CD1c-positive myeloid dendritic cell (primary cell): ENCODE results near the gene TPSAB1.

ENCODE experiments used
- DNase-seq: peaks from one replicate; pipeline ENCODE4 v3.0.0-alpha.2; 2016; ENCODE audit errors: extremely low spot score

TPSAB1 gene

GRCh38 chr16:1283996-1284616 is 43.6 kb downstream of the TPSAB1 start:
- DNase-seq: no peak

DNA sequence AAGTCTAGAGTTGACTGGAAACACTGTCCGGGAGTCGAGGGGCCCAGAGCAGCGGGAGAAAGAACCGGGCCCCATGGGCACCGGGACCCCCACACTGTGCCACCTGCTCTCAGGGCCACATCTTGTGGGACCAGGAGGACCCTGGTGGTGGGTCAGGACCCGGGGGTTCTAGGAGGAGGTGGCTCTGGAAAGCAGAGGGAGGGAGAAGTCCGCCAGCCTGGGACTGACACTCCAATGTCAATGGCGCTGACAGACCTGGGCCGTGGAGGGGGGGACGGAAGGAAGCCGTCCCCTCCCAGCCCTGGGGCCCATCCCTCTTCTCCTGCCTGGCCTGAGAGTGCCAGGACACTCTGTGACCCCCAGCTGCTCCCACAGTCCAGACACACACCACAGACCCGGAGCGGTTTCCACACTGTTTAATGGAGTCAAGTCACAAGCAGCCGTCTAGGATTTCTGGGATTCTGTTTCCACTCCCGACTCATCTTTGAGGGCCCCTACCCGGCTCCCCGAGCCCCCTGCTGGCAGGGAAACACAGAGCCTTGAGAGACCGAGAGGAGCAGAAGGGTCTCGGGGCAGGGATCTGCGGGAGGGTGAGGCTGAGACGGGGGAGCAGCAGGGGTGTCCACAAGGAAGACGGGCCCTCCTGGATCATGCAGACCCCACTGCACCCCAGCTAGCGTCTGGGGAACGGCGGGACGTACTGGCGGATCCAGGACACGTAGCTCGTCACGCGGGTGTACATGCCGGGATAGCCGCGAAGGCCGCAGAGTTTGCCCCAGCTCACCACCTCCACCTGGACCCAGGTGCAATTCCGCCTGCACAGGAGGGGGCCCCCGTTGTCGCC is 45.4 kb downstream of the TPSAB1 start:
- no peak for DNase-seq

DNA sequence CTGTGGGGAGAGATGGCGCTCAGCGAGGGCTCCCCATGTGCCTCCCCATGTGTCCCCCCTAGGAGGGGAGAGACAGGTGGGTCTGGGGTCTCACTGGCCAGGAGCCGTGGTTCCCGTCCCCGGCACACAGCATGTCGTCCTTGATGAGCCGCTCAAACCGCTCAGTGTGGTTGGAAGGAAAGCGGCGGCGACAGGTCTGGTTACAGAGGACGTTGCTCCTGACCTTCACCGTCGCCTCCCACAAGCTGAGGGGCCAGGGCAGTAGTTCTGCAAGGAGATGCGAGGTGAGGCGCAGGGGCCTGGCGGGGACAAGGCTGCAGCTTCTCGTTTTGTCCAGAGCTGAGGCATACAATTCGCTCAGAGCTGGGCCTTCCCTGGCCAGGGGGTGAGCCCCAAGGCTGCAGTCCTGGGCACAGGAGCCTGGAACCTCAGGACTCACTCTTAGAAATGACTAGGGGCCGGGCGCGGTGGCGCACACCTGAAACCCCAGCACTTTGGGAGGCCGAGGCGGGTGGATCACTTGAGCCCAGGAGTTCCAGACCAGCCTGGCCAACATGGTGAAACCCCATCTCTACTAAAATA is 46.1 kb downstream of the TPSAB1 start:
- DNase-seq: no peak

DNA sequence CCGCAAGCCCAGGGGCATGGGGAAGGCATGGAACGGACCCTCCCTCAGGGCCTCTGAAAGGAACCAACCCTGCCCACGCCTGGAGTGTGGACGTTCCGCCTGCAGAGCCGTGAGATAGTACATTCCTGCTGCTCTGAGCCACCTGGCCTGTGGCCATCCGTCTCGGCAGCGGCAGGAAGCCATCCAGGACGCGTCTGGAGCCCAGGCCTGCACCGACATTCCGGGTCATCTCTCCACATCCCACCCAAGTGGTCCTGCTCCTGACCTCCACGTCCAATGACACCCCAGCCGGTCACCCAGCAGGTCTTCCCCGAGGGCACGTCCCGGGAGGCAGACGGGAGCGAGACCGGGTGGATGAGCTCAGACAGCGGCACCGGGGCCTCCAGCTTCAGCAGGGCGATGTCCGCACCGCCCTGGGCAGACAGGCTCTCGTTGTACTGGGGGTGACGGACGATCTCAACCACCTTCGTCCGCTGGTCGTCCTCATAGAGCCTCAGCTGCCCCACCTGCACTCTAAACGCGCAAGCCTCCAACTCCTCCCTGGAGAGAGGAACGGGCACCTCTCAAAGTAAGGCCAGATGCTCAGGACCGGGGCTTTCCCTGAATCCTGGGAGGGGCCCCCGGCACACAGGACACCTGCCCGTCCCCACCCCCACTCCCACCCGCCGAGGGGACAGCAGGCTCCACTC is 47.6 kb downstream of the TPSAB1 start:
- no peak for DNase-seq

- DNase-seq: no peak
Observed at GRCh38 chr16:1288813-1289476, 48.4 kb downstream of the TPSAB1 start.

- DNase-seq: no peak
Observed at GRCh38 chr16:1289477-1289866, 49.0 kb downstream of the TPSAB1 start.

GRCh38 chr16:1290063-1290501 is 49.6 kb downstream of the TPSAB1 start:
- no peak for DNase-seq

DNA sequence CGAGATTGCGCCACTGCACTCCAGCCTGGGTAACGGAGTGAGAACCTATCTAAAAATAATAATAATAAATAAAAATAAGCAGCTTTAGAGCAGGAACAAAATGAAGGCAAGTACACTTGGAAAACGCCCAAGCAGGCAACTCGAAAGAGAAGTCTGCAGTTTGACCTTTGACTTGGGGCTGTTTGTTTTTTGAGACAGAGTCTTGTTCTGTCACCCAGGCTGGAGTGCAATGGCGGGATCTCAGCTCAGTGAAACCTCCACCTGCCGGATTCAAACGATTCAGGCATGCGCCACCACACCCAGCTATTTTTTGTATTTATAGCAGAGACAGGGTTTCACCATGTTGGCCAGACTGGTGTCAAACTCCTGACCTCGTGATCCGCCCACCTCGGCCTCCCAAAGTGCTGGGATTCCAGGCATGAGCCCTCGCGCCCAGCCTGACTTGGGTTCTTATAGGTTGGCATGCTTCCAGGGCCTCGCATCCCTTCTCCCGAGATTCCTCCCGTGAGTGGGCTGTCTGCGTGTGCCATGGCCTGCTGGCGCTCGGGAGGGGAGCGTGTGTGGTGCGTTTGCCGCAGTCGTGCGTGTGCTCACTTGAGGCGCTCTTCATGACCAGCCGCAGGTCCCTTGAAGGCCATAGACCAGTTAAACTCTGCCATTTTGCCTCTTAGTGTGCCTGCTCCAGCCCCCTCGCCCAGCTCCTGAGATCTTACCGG is 50.5 kb downstream of the TPSAB1 start:
- no peak for DNase-seq

- no peak for DNase-seq
Observed at GRCh38 chr16:1291576-1291974, 51.1 kb downstream of the TPSAB1 start.
